Stimulated activated CD8-positive, alpha-beta memory T cell treated with anti-CD3 and anti-CD28 coated beads, Interleukin-7, amount 100 ng/mL, for 24 hours (primary cell): ENCODE data around the gene EIPR1.

Source experiments
- DNase-seq: peaks from one replicate; pipeline ENCODE4 v3.0.0-alpha.2; 2020; ENCODE audit warnings: low read depth

EIPR1 gene

GRCh38 chr2:3267869-3268704, 109.5 kb downstream of the EIPR1 start:
- DNase-seq = no peak

- no peak for DNase-seq
Observed at GRCh38 chr2:3266925-3267867, 110.4 kb downstream of the EIPR1 start.

DNA sequence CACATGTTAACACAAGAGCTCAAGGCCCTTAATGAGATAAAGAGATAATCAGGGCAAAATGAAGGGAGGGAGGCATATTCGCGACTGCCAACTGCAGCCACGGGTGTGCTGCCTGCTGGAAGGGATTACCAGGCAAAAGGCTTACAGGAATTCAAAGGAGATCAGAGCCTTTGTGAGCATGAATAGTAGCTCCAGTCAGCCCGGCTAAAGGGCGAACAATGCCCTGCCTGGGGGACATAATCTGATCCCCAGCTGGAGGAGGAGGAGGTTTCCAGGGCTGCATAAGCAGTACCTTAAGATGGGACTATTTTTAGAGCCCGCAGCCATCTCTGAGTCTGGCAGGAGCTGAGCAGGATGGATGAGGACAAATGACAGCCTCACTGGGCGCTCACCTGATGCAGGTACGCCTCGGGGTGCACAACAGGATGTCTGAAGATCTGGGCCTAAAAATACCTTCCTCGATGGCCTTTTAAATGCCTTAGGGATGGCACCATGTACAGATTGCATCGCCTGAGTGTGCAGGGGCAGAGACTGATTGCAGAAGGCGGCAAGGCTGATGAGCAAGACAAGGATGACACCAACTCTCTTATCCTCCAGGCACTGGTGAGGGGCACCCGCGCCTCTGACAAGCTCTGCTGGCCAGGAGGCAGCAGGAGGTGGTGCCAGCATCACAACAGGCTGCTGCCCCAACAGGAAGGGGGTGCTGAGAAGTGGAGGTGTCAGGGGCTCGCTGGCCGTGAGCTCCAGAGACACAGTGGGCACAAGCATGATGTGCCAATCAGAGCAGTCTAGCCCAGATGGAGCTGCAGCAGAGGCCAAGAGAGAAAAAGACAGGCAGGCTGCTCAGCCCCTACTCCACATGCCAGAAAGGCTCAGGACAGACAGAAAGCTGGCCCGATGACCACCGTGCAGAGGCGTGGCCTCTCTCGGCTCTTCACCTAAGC, 111.4 kb downstream of the EIPR1 start:
- DNase-seq = no peak

DNA sequence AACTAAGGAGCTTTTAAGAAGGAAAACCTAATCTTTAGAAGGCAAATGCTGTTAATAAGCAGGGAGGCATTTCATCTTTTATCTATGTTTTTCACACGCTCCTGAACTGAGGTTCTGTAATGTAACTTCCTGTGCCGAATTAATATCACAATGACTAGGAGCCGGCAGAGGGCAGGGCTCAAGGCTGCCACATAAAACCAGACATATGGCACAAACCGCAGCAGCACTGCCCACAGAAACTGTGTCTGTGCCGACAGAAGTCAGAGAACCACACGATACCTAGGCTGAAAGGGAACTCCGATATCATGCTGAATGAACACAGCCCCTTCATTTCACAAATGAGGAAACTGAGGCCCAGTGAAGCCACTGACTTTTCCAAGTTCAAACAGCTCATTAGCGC, 112.1 kb downstream of the EIPR1 start:
- DNase-seq = no peak

DNA sequence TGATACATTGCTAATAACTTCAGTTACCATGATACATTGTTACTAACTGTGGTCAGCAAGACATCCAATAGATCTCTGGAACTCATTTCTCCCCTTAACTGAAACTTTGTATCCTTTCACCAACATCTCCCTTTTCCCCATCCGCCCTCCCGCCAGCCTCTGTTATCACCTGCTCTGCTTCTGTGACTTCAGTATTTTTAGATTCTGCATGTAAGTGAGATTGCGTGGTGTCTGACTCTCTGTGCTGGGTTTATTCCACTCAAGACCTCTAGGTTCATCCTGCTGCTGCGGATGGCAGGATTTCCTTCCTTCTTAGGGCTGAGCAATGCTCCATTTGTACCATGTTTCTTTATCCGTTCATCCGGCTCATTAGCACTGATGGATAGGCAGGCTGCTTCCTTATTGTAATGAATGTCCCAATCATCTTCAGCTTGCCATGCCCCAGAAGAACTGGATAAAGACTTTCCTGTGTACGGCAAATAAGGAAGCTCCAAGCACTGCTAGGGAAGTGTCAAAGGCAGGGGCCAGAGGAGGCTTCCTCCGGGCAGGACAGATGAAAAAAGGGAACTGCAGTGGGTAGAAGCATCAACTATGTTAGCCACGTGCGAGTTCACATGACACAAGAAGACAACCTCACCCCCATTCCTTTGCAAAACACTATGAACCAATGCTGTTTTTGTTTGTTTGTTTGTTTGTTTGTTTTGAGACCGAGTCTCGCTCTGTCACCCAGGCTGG, 113.4 kb downstream of the EIPR1 start:
- DNase-seq = no peak

DNA sequence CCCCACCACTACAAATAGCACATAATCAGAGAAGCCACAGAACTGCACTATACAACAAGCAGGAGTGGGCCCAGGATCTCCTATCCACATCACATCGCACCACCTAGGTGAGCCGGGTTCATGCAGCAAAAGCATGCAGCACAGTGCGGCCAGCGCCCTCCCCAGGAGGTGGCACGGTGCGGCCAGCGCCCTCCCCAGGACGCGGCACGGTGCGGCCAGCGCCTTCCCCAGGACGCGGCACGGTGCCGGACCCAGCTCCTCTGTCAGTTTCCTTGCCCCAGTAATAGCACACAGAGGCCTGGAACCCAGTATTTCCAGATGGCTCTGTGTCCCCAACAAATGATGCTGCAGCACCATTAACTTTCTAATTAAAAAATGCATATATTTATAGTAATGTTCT, 114.1 kb downstream of the EIPR1 start:
- no peak for DNase-seq

DNA sequence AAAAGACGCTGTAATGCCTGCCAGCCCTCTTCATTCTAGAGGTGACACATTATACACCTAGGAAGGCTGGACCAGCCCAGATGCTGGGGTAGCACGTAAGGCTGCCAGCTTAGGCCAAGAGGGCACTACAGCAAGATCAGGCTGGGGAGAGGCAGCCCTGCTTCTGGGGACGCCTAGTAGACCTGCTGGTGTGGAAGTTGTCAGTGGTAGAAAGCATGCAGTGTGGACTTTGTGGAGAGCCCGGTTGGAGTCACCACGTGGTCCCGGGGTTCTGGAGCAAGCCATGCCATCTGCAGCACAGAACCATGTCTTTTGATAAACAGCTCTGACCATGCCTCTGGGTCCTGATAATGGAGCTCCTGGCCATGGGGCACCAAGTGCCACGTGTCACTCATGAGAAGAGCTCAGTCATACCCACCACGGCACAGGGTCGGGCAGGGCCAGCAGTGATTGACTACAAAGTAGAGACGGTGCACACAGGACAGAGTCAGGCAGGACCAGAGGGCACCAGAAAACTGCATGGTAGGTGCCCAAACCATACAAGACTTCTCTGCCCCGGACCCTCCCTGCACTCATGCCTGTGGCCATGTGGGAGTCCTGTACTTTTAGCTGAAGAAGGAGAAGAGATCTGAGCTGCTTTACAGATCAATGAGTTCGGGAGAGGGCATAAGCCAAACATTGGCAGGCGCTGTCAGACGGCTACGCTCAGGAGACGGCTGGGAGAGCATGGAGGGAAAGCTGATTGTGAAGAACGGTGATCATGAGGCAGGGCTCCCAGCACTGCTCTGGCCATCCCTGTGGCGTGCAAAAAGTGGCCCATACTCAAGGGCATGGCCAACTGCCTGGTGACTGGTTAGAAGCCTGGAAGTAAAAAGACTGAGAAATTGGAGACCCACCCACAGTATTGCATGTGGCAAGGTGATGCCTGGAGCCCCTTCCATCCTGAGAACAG, 114.9 kb downstream of the EIPR1 start:
- DNase-seq = no peak

- DNase-seq = no peak
Observed at GRCh38 chr2:3261511-3261910, 116.1 kb downstream of the EIPR1 start.

GRCh38 chr2:3260959-3261358, 116.7 kb downstream of the EIPR1 start:
- DNase-seq = no peak

GRCh38 chr2:3257826-3258225, 119.8 kb downstream of the EIPR1 start:
- DNase-seq = no peak

DNA sequence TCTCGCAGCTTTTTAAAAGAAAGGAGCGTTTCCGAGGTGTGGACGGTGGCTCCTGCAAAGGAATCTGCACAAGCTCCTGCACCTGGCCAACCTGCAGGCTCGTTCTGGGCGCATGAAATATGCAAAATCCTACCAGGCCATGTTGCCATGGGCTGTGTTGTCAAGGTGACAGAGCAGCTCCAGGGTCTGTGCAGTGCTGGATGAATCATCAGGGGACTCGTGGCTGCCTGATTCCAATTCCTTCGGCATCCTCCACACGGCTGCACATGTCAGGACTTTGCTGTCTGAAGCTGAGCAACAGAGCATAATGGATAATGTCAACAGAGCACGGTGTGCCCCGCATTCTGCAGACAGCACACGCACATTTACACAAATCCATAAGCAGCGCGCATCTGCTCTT, 120.5 kb downstream of the EIPR1 start:
- DNase-seq = no peak

DNA sequence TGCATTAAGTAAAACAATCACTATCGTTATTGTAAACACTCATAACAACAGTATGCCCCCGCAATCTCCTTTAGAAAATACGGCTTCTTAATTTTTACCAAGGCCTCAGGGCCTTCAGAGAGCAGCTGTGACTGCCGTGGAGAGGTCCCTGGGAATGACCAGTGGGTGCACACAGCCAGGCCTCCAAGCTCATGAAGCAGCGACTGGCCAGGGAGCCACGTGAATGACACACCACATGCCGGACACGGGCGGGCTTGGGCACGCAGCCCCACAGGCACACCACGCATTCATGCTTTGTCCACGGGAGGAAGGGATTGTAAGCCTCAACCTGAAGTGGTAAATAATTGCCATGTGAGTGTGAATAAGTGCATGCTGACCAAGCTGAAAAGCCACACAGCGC, 121.0 kb downstream of the EIPR1 start:
- DNase-seq = no peak

- no peak for DNase-seq
Observed at GRCh38 chr2:3256157-3256556, 121.5 kb downstream of the EIPR1 start.

GRCh38 chr2:3254442-3254941, 123.1 kb downstream of the EIPR1 start:
- DNase-seq = no peak

DNA sequence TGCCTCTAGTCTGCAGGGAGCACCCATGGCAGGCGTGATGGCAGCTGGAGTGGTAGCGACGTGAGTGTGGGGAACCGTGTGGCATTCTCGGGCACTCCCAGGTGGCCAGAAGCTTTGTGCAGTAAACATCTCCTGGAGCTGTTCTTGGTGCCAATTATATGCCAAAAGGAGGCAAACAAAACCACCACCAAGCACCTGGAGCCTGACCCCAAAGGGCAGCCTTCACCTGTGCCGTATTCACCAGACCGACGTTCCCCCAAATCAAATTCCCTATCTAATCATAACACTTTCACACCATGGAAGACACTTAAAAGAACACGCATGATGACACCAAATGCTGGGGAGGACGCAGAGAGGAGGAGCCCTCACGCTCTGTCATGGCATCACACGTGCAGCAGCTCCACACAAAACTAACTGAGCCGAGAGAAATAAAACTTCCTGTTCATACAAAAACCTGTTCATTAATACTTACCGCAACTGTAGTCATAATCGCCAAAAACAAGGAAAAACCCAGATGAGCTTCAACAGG, 123.6 kb downstream of the EIPR1 start:
- no peak for DNase-seq

- no peak for DNase-seq
Observed at GRCh38 chr2:3251946-3252345, 125.7 kb downstream of the EIPR1 start.

DNA sequence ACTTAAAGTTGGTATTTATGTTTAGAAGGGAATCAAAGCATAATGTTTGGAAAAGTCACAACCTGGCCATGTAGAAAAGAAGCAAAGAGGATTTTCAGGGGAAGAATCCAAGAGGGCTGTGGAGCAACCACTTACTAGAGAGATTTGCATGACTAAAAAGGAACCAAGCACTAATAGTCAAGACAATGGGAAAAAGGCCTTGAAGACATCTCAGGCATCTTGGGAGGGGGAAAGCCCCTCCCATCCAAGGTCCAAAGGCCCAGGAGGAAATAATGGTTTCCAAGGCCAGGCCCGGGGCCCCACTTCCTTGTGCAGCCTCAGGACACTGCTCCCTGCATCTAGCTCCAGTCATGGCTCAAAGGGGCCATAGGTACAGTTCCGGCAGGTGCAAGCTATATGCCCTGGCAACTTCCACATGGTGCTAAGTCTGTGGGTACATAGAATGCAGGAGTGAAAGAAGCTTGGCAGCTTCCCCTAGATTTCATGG, 128.1 kb downstream of the EIPR1 start:
- no peak for DNase-seq

DNA sequence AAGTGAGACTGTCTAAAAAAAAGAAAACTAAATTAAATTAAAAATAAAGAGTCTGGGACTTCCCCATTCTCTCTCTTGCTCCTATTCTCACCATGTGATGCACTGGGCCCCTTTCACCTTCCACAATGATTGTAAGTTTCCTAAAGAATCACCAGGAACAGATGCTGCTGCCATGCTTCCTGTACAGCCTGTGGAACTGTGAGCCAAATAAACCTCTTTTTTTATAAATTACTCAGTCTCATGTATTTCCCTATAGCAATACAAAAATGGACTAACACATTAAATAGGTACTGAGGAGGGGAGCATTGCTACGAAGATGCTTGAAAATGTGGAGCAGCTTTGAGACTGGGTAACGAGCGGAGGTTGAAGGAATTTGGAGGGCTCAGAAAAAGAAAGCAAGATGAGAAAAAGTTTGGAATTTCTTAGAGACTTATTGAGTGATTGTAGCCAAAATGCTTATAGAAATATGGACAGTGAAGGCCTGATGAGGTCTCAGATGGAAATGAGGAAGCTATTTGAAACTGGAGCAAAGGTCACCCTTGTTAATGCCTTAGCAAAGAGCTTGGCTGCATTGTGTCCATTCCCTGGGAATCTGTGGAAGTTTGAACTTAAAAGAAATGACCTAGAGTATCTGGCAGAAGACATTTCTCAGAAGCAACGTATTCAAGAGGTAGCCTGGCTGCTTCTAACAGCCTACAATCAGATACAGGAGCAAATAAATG, 128.7 kb downstream of the EIPR1 start:
- no peak for DNase-seq
